ENCODE data around the gene IQCH.

Gene IQCH

GRCh38 chr15:67369359-67369998, 114.9 kb downstream of the IQCH start:
- Mint-ChIP-seq H3K36me3 (no peaks in the 10 kb centered on the region), H3K4me1 (no peaks in the 10 kb centered on the region), H3K27me3 (peaks cover 4% of the 10 kb centered on the region)

GRCh38 chr15:67370206-67370954, 115.8 kb downstream of the IQCH start:
- DNase-seq (ENCODE audit: low spot score in 2 of 2) (no peak), ATAC-seq (ENCODE audit: low read depth) (no peak)
- Mint-ChIP-seq H3K36me3 (no peaks in the 10 kb centered on the region), H3K9me3 (no peaks in the 10 kb centered on the region), H3K27me3 (peaks cover 4% of the 10 kb centered on the region), H3K27ac (no peak overlapping the region), H3K4me3 (no peak overlapping the region), H3K4me1 (no peaks in the 10 kb centered on the region)

More at GRCh38 chr15:67369359-67369998, 114.9 kb downstream of the IQCH start:
- ATAC-seq (ENCODE audit: low read depth): no peak
- Mint-ChIP-seq H3K9me3 (no peaks in the 10 kb centered on the region), H3K27ac (no peak overlapping the region), H3K4me3 (no peak overlapping the region)
- no peak for DNase-seq (ENCODE audit: low spot score in 2 of 2)

GRCh38 chr15:67372543-67372942, 118.0 kb downstream of the IQCH start:
- Mint-ChIP-seq H3K4me1 (no peaks in the 10 kb centered on the region), H3K27ac (no peak overlapping the region), H3K27me3 (peaks cover 2% of the 10 kb centered on the region), H3K4me3 (no peak overlapping the region), H3K36me3 (no peaks in the 10 kb centered on the region), H3K9me3 (no peaks in the 10 kb centered on the region)
- ATAC-seq (ENCODE audit: low read depth) (no peak), DNase-seq (ENCODE audit: low spot score in 2 of 2) (no peak)

GRCh38 chr15:67372986-67373675, 118.5 kb downstream of the IQCH start:
- H3K27me3 Mint-ChIP-seq: peaks cover 5% of the 10 kb centered on the region
- H3K27ac Mint-ChIP-seq: no peak overlapping the region
- no peak overlapping the region for H3K4me3 Mint-ChIP-seq
- H3K4me1 Mint-ChIP-seq: no peaks in the 10 kb centered on the region
- no peaks in the 10 kb centered on the region for H3K9me3 Mint-ChIP-seq
- DNase-seq (ENCODE audit: low spot score in 2 of 2) (no peak), ATAC-seq (ENCODE audit: low read depth) (no peak)
- no peaks in the 10 kb centered on the region for H3K36me3 Mint-ChIP-seq

GRCh38 chr15:67373971-67374370, 119.4 kb downstream of the IQCH start:
- DNase-seq (ENCODE audit: low spot score in 2 of 2) (no peak), ATAC-seq (ENCODE audit: low read depth) (no peak)
- Mint-ChIP-seq H3K4me1 (no peaks in the 10 kb centered on the region), H3K4me3 (no peak overlapping the region), H3K27ac (no peak overlapping the region), H3K27me3 (peaks cover 5% of the 10 kb centered on the region), H3K36me3 (no peaks in the 10 kb centered on the region), H3K9me3 (no peaks in the 10 kb centered on the region)

GRCh38 chr15:67379530-67379929, 124.9 kb downstream of the IQCH start:
- Mint-ChIP-seq H3K27ac (no peak overlapping the region), H3K27me3 (peaks cover 9% of the 10 kb centered on the region), H3K9me3 (no peaks in the 10 kb centered on the region), H3K4me3 (no peak overlapping the region), H3K36me3 (no peaks in the 10 kb centered on the region), H3K4me1 (no peaks in the 10 kb centered on the region)
- DNase-seq (ENCODE audit: low spot score in 2 of 2): no peak
- no peak for ATAC-seq (ENCODE audit: low read depth)

GRCh38 chr15:67380921-67381320, 126.3 kb downstream of the IQCH start:
- H3K4me3 Mint-ChIP-seq: no peak overlapping the region
- no peak for ATAC-seq (ENCODE audit: low read depth)

GRCh38 chr15:67381416-67382045, 126.9 kb downstream of the IQCH start:
- Mint-ChIP-seq H3K4me3 (no peak overlapping the region), H3K4me1 (no peaks in the 10 kb centered on the region), H3K27ac (no peak overlapping the region), H3K27me3 (peaks cover 11% of the 10 kb centered on the region), H3K36me3 (no peaks in the 10 kb centered on the region), H3K9me3 (no peaks in the 10 kb centered on the region)
- DNase-seq (ENCODE audit: low spot score in 2 of 2): no peak
- no peak for ATAC-seq (ENCODE audit: low read depth)

More at GRCh38 chr15:67380921-67381320, 126.3 kb downstream of the IQCH start:
- H3K36me3 Mint-ChIP-seq: no peaks in the 10 kb centered on the region
- H3K4me1 Mint-ChIP-seq: no peaks in the 10 kb centered on the region
- no peak overlapping the region for H3K27ac Mint-ChIP-seq
- H3K9me3 Mint-ChIP-seq: no peaks in the 10 kb centered on the region
- peaks cover 11% of the 10 kb centered on the region for H3K27me3 Mint-ChIP-seq
- DNase-seq (ENCODE audit: low spot score in 2 of 2): no peak

- H3K4me1 Mint-ChIP-seq: no peaks in the 10 kb centered on the region
- no peak overlapping the region for H3K27ac Mint-ChIP-seq
- no peak for ATAC-seq (ENCODE audit: low read depth)
- no peak for DNase-seq (ENCODE audit: low spot score in 2 of 2)
- peaks cover 10% of the 10 kb centered on the region for H3K27me3 Mint-ChIP-seq
- no peak overlapping the region for H3K4me3 Mint-ChIP-seq
- no peaks in the 10 kb centered on the region for H3K9me3 Mint-ChIP-seq
- no peaks in the 10 kb centered on the region for H3K36me3 Mint-ChIP-seq
These were observed 128.1 kb downstream of the IQCH start for GRCh38 chr15:67382723-67383122.

- Mint-ChIP-seq H3K4me1 (no peaks in the 10 kb centered on the region), H3K4me3 (no peak overlapping the region), H3K27ac (no peak overlapping the region), H3K27me3 (peaks cover 10% of the 10 kb centered on the region), H3K9me3 (no peaks in the 10 kb centered on the region), H3K36me3 (no peaks in the 10 kb centered on the region)
- no peak for ATAC-seq (ENCODE audit: low read depth)
- DNase-seq (ENCODE audit: low spot score in 2 of 2): no peak
These were observed 129.3 kb downstream of the IQCH start for GRCh38 chr15:67383899-67384298.

- no peaks in the 10 kb centered on the region for H3K9me3 Mint-ChIP-seq
- peaks cover 10% of the 10 kb centered on the region for H3K27me3 Mint-ChIP-seq
- ATAC-seq (ENCODE audit: low read depth) (no peak), DNase-seq (ENCODE audit: low spot score in 2 of 2) (no peak)
- no peak overlapping the region for H3K4me3 Mint-ChIP-seq
- H3K36me3 Mint-ChIP-seq: no peaks in the 10 kb centered on the region
- no peaks in the 10 kb centered on the region for H3K4me1 Mint-ChIP-seq
- no peak overlapping the region for H3K27ac Mint-ChIP-seq
These were observed 130.2 kb downstream of the IQCH start for GRCh38 chr15:67384761-67385160.

GRCh38 chr15:67385971-67386370, 131.4 kb downstream of the IQCH start:
- Mint-ChIP-seq H3K4me1 (no peaks in the 10 kb centered on the region), H3K4me3 (no peak overlapping the region), H3K27me3 (peaks cover 8% of the 10 kb centered on the region), H3K27ac (no peak overlapping the region), H3K9me3 (no peaks in the 10 kb centered on the region), H3K36me3 (no peaks in the 10 kb centered on the region)
- no peak for DNase-seq (ENCODE audit: low spot score in 2 of 2)
- ATAC-seq (ENCODE audit: low read depth): no peak

- DNase-seq (ENCODE audit: low spot score in 2 of 2): no peak
- no peaks in the 10 kb centered on the region for H3K4me1 Mint-ChIP-seq
- H3K27ac Mint-ChIP-seq: no peak overlapping the region
- H3K9me3 Mint-ChIP-seq: no peaks in the 10 kb centered on the region
- no peak for ATAC-seq (ENCODE audit: low read depth)
- no peaks in the 10 kb centered on the region for H3K36me3 Mint-ChIP-seq
- H3K27me3 Mint-ChIP-seq: peaks cover 8% of the 10 kb centered on the region
- H3K4me3 Mint-ChIP-seq: no peak overlapping the region
These were observed 132.4 kb downstream of the IQCH start for GRCh38 chr15:67386947-67387346.

- H3K9me3 Mint-ChIP-seq: no peaks in the 10 kb centered on the region
- DNase-seq (ENCODE audit: low spot score in 2 of 2) (no peak), ATAC-seq (ENCODE audit: low read depth) (no peak)
- no peaks in the 10 kb centered on the region for H3K36me3 Mint-ChIP-seq
- H3K27ac Mint-ChIP-seq: no peak overlapping the region
- peaks cover 5% of the 10 kb centered on the region for H3K27me3 Mint-ChIP-seq
- H3K4me3 Mint-ChIP-seq: no peak overlapping the region
- peaks cover 3% of the 10 kb centered on the region for H3K4me1 Mint-ChIP-seq
These were observed 135.4 kb downstream of the IQCH start for GRCh38 chr15:67389975-67390374.

Data from memory B cell (primary cell).